Measurements from ENCODE around the gene PTGER3. TPM values are rescaled to one million over a fixed set of nuclear protein-coding genes. Genes with fewer than 3 reads are reported as not detected.

Gene PTGER3
- total RNA-seq, 1 donor from 2014 or later: 2.6 TPM

DNA sequence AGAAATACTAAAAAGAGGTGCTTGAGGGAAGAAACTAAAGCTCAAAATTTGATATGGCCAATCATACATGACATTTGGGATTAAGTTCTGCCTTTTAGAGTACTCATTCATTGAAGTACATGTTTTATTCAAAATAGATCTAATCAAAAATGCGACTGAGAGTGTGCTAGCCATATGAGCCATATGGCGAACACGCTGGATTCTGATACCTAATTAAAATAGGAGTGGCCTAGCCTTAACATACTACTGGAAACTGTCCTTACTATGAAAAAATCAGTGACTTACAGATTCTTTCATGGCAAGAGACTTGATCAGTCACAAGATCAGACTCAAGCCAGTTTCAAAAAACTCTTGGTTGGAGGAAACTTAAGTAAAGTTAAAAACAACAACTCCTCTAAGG is 73.9 kb downstream of the PTGER3 start:
- no peak overlapping the region for H3K9ac ChIP-seq (ENCODE audit: low read depth in 1 of 3, low read length in 3 of 3)
- H3K4me3 ChIP-seq (ENCODE audit: low read length in 3 of 3): no peak overlapping the region

DNA sequence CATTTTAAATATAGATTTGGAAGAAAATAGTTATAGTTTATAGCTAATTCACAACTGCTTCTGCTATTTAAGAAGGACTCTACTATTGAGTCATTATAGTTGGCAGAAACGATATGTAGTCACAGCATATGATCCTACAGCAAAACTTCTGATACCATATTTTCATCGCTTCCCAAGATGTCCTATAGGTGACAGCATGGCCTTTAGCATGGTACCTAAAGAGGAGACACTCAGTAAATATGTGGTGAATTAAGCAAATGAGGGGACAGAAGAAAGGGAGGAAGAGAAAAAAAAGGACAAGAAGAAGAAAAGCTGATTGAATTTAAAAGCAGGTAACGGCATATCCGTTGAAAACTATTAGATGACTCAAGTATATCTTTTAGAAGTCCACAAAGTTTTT is 77.2 kb downstream of the PTGER3 start:
- Histone ChIP-seq H3K4me3 (ENCODE audit: low read length in 3 of 3) (no peak overlapping the region), H3K9ac (ENCODE audit: low read depth in 1 of 3, low read length in 3 of 3) (no peak overlapping the region), H3K9me3 (ENCODE audit: control insufficient read depth in 3 of 3, low read length in 3 of 3) (no peaks in the 10 kb centered on the region), H3K36me3 (ENCODE audit: control insufficient read depth in 3 of 3, insufficient read depth in 3 of 3, low read length in 3 of 3) (no peaks in the 10 kb centered on the region), H3K4me1 (ENCODE audit: control insufficient read depth in 3 of 3, insufficient read depth in 3 of 3, low read length in 3 of 3) (no peaks in the 10 kb centered on the region), H3K27ac (ENCODE audit: low read depth, low read length) (no peak overlapping the region), H3K27me3 (ENCODE audit: control insufficient read depth in 3 of 3, insufficient read depth in 3 of 3, low read length in 3 of 3) (no peaks in the 10 kb centered on the region)

More for the DNA sequence above, 73.9 kb downstream of the PTGER3 start:
- H3K9me3 ChIP-seq (ENCODE audit: control insufficient read depth in 3 of 3, low read length in 3 of 3): no peaks in the 10 kb centered on the region
- no peaks in the 10 kb centered on the region for H3K4me1 ChIP-seq (ENCODE audit: control insufficient read depth in 3 of 3, insufficient read depth in 3 of 3, low read length in 3 of 3)
- no peaks in the 10 kb centered on the region for H3K36me3 ChIP-seq (ENCODE audit: control insufficient read depth in 3 of 3, insufficient read depth in 3 of 3, low read length in 3 of 3)
- no peak overlapping the region for H3K27ac ChIP-seq (ENCODE audit: low read depth, low read length)
- H3K27me3 ChIP-seq (ENCODE audit: control insufficient read depth in 3 of 3, insufficient read depth in 3 of 3, low read length in 3 of 3): no peaks in the 10 kb centered on the region

DNA sequence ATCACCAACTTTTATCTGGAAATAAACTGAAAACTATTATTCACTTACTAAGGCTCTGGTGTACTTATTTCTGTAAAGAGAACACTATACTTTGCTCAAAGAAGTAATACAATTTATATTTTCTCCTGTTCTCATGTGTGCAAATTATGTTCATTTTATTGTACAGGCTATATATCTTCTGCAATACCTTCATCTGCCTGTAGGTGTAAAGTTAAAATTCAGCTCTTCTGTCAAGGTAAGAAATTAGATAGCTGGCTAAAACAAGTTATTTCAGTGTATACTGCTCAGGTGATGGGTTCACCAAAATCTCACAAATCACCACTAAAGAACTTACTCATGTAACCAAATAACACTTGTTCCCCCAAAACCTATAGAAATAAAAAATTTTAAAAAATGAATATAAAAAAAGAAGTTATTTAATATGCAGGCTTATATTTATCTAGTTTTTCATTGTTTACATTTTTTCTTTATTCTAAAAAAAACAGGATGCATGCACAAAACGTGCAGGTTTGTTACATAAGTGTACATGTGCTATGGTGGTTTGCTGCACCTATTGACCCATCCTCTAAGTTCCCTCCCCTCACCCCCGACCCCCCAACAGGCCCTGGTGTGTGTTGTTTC is 81.5 kb downstream of the PTGER3 start:
- Histone ChIP-seq H3K9ac (ENCODE audit: low read depth in 1 of 3, low read length in 3 of 3) (no peak overlapping the region), H3K4me1 (ENCODE audit: control insufficient read depth in 3 of 3, insufficient read depth in 3 of 3, low read length in 3 of 3) (no peaks in the 10 kb centered on the region), H3K4me3 (ENCODE audit: low read length in 3 of 3) (no peak overlapping the region), H3K36me3 (ENCODE audit: control insufficient read depth in 3 of 3, insufficient read depth in 3 of 3, low read length in 3 of 3) (no peaks in the 10 kb centered on the region), H3K9me3 (ENCODE audit: control insufficient read depth in 3 of 3, low read length in 3 of 3) (no peaks in the 10 kb centered on the region), H3K27ac (ENCODE audit: low read depth, low read length) (no peak overlapping the region), H3K27me3 (ENCODE audit: control insufficient read depth in 3 of 3, insufficient read depth in 3 of 3, low read length in 3 of 3) (no peaks in the 10 kb centered on the region)

DNA sequence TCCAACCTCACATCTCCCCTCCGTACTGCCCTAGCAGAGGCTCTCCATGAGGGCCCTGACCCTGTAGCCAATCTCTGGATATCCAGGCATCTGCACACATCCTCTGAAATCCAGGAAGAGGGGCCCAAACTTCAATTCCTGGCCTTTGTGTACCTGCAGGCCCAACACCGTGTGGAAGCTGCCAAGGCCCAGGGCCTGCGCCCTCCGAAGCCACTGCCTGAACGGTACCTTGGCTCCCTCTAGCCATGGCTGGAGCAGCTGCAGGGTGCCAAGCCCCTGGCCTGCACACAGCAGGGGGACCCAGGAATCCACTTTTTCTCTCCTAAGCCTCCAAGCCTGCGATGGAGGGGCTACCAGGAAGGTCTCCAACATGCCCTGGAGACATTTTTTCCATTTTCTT is 84.2 kb downstream of the PTGER3 start:
- H3K4me1 ChIP-seq (ENCODE audit: control insufficient read depth in 3 of 3, insufficient read depth in 3 of 3, low read length in 3 of 3): no peaks in the 10 kb centered on the region
- no peaks in the 10 kb centered on the region for H3K9me3 ChIP-seq (ENCODE audit: control insufficient read depth in 3 of 3, low read length in 3 of 3)
- no peak overlapping the region for H3K27ac ChIP-seq (ENCODE audit: low read depth, low read length)
- H3K27me3 ChIP-seq (ENCODE audit: control insufficient read depth in 3 of 3, insufficient read depth in 3 of 3, low read length in 3 of 3): no peaks in the 10 kb centered on the region
- no peaks in the 10 kb centered on the region for H3K36me3 ChIP-seq (ENCODE audit: control insufficient read depth in 3 of 3, insufficient read depth in 3 of 3, low read length in 3 of 3)
- H3K4me3 ChIP-seq (ENCODE audit: low read length in 3 of 3): no peak overlapping the region
- no peak overlapping the region for H3K9ac ChIP-seq (ENCODE audit: low read depth in 1 of 3, low read length in 3 of 3)

DNA sequence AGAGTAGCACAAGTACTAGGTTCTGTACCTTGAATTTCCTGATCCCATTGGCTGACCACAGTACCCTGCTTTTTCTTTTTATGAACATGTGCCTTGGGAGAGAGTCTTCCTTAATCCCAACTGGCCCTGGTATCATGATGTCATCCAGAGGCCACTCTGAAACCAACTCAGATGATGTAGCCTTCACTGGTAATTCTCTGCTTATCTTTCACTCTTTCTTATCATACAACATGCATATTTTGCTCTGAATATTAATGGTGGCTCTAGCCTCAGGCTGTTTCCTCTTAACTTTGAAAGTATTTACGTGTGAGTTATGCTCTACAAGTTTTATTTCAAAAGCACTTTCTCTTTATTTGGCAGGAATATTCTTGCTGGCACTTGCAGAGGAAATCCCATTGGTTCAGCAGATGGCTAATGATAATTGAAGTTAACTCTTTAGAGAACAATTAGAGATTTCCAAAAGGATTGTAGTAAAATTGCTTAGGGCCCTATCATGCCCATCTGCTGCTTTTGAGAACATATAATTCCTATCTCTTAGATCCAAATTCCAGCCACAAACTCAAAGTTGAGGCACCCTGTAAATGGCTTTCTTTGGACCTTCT is 86.1 kb downstream of the PTGER3 start:
- no peak overlapping the region for H3K9ac ChIP-seq (ENCODE audit: low read depth in 1 of 3, low read length in 3 of 3)
- no peak overlapping the region for H3K27ac ChIP-seq (ENCODE audit: low read depth, low read length)
- no peaks in the 10 kb centered on the region for H3K9me3 ChIP-seq (ENCODE audit: control insufficient read depth in 3 of 3, low read length in 3 of 3)
- H3K36me3 ChIP-seq (ENCODE audit: control insufficient read depth in 3 of 3, insufficient read depth in 3 of 3, low read length in 3 of 3): no peaks in the 10 kb centered on the region
- H3K4me3 ChIP-seq (ENCODE audit: low read length in 3 of 3): no peak overlapping the region
- no peaks in the 10 kb centered on the region for H3K4me1 ChIP-seq (ENCODE audit: control insufficient read depth in 3 of 3, insufficient read depth in 3 of 3, low read length in 3 of 3)
- H3K27me3 ChIP-seq (ENCODE audit: control insufficient read depth in 3 of 3, insufficient read depth in 3 of 3, low read length in 3 of 3): no peaks in the 10 kb centered on the region

DNA sequence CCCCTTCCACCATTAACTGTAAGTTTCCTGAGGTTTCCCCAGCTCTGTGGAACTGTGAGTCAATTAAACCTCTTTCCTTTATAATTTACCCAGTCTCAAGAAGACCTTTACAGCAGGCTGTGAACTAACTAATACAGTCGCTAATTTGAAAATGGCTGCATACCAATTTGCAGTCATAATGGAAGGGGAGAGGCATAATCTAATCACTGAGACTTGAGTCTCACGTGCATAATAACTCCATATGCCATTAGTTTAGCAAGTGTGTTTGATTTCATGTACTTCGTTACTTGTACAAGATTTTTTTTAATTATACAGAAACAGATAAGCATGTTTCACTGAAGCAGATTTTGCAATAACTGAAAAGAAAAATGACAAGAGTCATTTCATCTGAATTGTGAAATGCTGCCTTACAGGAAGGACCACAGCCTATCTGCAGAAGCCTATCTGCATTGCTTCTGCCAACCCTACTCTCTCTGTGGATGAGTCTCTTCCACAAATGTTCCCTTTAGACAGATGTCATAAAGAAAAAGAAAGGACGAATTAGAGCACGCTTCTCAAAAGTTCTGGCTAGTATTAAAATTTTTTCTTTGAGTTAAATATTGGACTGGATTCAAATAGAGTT is 99.1 kb downstream of the PTGER3 start:
- no peak overlapping the region for H3K4me3 ChIP-seq (ENCODE audit: low read length in 3 of 3)
- no peaks in the 10 kb centered on the region for H3K27me3 ChIP-seq (ENCODE audit: control insufficient read depth in 3 of 3, insufficient read depth in 3 of 3, low read length in 3 of 3)
- no peaks in the 10 kb centered on the region for H3K9me3 ChIP-seq (ENCODE audit: control insufficient read depth in 3 of 3, low read length in 3 of 3)
- no peaks in the 10 kb centered on the region for H3K4me1 ChIP-seq (ENCODE audit: control insufficient read depth in 3 of 3, insufficient read depth in 3 of 3, low read length in 3 of 3)
- H3K36me3 ChIP-seq (ENCODE audit: control insufficient read depth in 3 of 3, insufficient read depth in 3 of 3, low read length in 3 of 3): no peaks in the 10 kb centered on the region
- H3K27ac ChIP-seq (ENCODE audit: low read depth, low read length): no peak overlapping the region
- H3K9ac ChIP-seq (ENCODE audit: low read depth in 1 of 3, low read length in 3 of 3): no peak overlapping the region

DNA sequence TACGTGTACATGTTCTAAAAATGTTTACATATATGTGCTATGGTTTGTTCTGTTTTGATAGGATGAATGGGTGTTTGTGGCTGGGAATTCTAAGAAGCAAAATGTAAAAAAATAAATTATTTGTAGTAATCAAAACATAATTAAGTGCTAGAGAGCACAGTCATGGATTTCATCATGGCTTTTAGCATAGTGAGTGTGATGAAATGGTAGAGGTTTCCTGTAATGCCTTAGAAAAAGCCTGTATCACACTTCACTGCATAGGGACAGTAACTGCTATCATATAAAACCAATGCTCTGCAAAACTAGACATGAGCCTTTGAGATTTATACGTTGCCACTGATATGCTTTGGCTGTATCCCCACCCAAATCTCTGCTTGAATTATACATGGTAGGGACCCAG is 99.8 kb downstream of the PTGER3 start:
- Histone ChIP-seq H3K27ac (ENCODE audit: low read depth, low read length) (no peak overlapping the region), H3K9ac (ENCODE audit: low read depth in 1 of 3, low read length in 3 of 3) (no peak overlapping the region), H3K36me3 (ENCODE audit: control insufficient read depth in 3 of 3, insufficient read depth in 3 of 3, low read length in 3 of 3) (no peaks in the 10 kb centered on the region), H3K4me3 (ENCODE audit: low read length in 3 of 3) (no peak overlapping the region), H3K4me1 (ENCODE audit: control insufficient read depth in 3 of 3, insufficient read depth in 3 of 3, low read length in 3 of 3) (no peaks in the 10 kb centered on the region), H3K27me3 (ENCODE audit: control insufficient read depth in 3 of 3, insufficient read depth in 3 of 3, low read length in 3 of 3) (no peaks in the 10 kb centered on the region), H3K9me3 (ENCODE audit: control insufficient read depth in 3 of 3, low read length in 3 of 3) (no peaks in the 10 kb centered on the region)

DNA sequence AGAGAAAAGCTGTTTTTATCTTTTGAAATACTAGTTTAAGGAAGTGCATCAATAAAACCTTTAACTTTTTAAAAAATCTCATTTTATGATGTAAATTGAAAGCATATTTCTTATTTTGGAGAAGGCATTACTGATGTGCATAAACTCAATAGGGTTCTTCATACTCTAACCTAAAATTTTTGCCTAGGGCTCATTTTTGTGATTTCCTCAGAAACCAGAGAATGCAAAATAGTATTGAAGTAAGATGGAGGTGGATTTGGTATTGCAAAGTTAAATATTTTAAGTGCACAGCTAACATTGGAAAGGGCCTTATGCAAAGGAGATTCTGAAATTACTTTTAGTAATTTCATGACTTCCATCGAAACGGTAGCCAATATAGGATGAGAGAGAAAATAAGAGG is 101.9 kb downstream of the PTGER3 start:
- H3K9me3 ChIP-seq (ENCODE audit: control insufficient read depth in 3 of 3, low read length in 3 of 3): no peaks in the 10 kb centered on the region
- no peaks in the 10 kb centered on the region for H3K36me3 ChIP-seq (ENCODE audit: control insufficient read depth in 3 of 3, insufficient read depth in 3 of 3, low read length in 3 of 3)
- H3K9ac ChIP-seq (ENCODE audit: low read depth in 1 of 3, low read length in 3 of 3): no peak overlapping the region
- H3K4me1 ChIP-seq (ENCODE audit: control insufficient read depth in 3 of 3, insufficient read depth in 3 of 3, low read length in 3 of 3): no peaks in the 10 kb centered on the region
- H3K27me3 ChIP-seq (ENCODE audit: control insufficient read depth in 3 of 3, insufficient read depth in 3 of 3, low read length in 3 of 3): no peaks in the 10 kb centered on the region
- H3K27ac ChIP-seq (ENCODE audit: low read depth, low read length): no peak overlapping the region
- no peak overlapping the region for H3K4me3 ChIP-seq (ENCODE audit: low read length in 3 of 3)

DNA sequence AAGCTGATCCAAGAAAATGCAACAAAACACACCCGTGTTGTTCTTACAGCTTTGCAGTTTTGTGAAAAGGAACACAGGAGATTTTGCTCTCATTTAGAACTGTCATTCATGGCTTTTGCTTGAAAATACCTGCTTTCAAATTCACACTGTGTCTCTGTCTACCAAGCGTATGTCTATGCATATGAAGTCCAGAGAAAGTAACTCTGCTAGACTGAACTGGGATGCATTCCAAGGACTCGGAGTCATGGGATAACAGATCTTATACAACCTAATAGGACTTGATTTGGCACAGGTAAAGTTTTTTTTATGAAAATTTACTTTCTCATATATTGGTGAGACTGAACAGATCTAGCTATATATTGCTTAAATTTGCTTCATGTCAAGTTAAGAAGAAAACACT is 102.4 kb downstream of the PTGER3 start:
- no peaks in the 10 kb centered on the region for H3K27me3 ChIP-seq (ENCODE audit: control insufficient read depth in 3 of 3, insufficient read depth in 3 of 3, low read length in 3 of 3)
- no peak overlapping the region for H3K27ac ChIP-seq (ENCODE audit: low read depth, low read length)
- H3K9me3 ChIP-seq (ENCODE audit: control insufficient read depth in 3 of 3, low read length in 3 of 3): no peaks in the 10 kb centered on the region

DNA sequence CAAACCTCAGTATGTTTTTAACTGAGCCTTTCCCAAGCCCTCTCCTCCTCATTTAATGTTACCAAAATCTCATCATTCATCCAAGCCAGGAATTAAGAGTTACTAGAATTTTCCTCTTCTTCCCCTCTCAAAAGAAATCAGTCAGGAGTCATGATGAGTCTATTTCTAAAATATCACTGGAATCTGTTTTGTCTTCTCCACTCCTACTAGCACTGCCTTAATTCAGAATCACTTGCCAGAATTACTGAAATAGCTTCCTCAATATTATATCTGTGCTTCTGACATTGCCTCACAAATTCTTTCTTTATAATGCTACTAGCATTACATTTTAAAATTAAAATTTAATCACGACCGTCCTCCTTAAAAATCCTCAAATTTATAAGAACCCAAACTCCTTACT is 106.1 kb downstream of the PTGER3 start:
- no peaks in the 10 kb centered on the region for H3K4me1 ChIP-seq (ENCODE audit: control insufficient read depth in 3 of 3, insufficient read depth in 3 of 3, low read length in 3 of 3)
- no peak overlapping the region for H3K9ac ChIP-seq (ENCODE audit: low read depth in 1 of 3, low read length in 3 of 3)
- no peak overlapping the region for H3K27ac ChIP-seq (ENCODE audit: low read depth, low read length)
- H3K27me3 ChIP-seq (ENCODE audit: control insufficient read depth in 3 of 3, insufficient read depth in 3 of 3, low read length in 3 of 3): no peaks in the 10 kb centered on the region
- H3K9me3 ChIP-seq (ENCODE audit: control insufficient read depth in 3 of 3, low read length in 3 of 3): no peaks in the 10 kb centered on the region
- no peaks in the 10 kb centered on the region for H3K36me3 ChIP-seq (ENCODE audit: control insufficient read depth in 3 of 3, insufficient read depth in 3 of 3, low read length in 3 of 3)
- H3K4me3 ChIP-seq (ENCODE audit: low read length in 3 of 3): no peak overlapping the region

More for the DNA sequence above, 102.4 kb downstream of the PTGER3 start:
- no peak overlapping the region for H3K4me3 ChIP-seq (ENCODE audit: low read length in 3 of 3)
- no peaks in the 10 kb centered on the region for H3K4me1 ChIP-seq (ENCODE audit: control insufficient read depth in 3 of 3, insufficient read depth in 3 of 3, low read length in 3 of 3)
- H3K9ac ChIP-seq (ENCODE audit: low read depth in 1 of 3, low read length in 3 of 3): no peak overlapping the region
- H3K36me3 ChIP-seq (ENCODE audit: control insufficient read depth in 3 of 3, insufficient read depth in 3 of 3, low read length in 3 of 3): no peaks in the 10 kb centered on the region

All from skeletal muscle tissue (tissue), 4 donors.